22Rv1 (cell line): ENCODE results near the gene ATP8B4.
"Not testable (repeated sequence)": the region's sequence is repeated elsewhere in the genome, so short reads cannot be mapped to it uniquely, and the experiment has no call there.

Experiments used
- H3K27ac ChIP-seq: fragments of 450-650 bp; 2 replicates; pipeline ENCODE4 v1.5.1; 2017
- ZFX ChIP-seq: fragments of 450-650 bp; IDR thresholded peaks from 2 replicates; pipeline ENCODE4 v1.6.1; 2017; ENCODE audit warnings: antibody characterized with exemption, borderline replicate concordance
- TF ChIP-seq, protein P1 (sequence below): fragments of 450-650 bp; IDR thresholded peaks from 2 replicates; pipeline ENCODE4 v1.5.1; 2017; ENCODE audit warnings: mild to moderate bottlenecking

The ATP8B4 gene

DNA sequence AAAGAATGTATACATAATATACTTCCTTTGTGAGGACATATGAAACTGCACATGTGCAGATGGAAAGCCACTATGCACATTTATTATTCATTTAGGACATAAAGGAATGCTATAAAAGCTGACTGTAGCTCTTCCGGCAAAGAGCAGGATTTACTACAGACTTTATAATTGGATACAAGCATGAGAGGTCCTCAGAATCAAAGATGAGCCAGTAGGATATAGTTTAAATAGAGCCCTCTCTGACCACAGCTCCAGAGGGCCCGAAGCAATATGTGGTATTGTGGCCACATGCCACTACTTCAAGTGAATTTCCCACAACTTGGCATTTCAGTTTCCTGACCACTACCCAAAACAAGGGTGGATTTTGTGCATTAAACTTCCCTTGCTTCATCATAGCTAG, 140.9 kb downstream of the ATP8B4 start:
- no peak overlapping the region for H3K27ac ChIP-seq
- no peak for TF ChIP-seq ZFX
- TF ChIP-seq, protein P1, sequence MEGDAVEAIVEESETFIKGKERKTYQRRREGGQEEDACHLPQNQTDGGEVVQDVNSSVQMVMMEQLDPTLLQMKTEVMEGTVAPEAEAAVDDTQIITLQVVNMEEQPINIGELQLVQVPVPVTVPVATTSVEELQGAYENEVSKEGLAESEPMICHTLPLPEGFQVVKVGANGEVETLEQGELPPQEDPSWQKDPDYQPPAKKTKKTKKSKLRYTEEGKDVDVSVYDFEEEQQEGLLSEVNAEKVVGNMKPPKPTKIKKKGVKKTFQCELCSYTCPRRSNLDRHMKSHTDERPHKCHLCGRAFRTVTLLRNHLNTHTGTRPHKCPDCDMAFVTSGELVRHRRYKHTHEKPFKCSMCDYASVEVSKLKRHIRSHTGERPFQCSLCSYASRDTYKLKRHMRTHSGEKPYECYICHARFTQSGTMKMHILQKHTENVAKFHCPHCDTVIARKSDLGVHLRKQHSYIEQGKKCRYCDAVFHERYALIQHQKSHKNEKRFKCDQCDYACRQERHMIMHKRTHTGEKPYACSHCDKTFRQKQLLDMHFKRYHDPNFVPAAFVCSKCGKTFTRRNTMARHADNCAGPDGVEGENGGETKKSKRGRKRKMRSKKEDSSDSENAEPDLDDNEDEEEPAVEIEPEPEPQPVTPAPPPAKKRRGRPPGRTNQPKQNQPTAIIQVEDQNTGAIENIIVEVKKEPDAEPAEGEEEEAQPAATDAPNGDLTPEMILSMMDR = no peak

DNA sequence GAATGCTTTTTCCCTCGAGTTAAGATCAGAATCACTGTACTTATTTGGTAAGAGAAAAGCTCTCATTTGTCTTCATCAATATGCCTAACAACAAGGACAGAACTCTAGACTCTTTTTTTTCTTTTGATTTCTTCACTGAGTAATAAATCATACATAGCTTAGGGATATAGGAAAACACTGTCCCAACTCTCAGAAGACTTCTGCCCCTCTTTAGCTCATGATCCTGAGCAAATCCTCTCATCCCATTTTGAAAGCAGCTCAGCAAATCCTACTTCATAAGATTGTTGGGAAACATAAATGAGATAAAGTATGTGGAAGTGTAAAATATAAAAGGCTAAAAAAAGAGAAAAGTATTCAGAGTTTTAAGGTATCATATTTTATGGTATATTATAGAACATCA, 141.7 kb downstream of the ATP8B4 start:
- TF ChIP-seq, protein P1 = no peak
- H3K27ac ChIP-seq = no peak overlapping the region

DNA sequence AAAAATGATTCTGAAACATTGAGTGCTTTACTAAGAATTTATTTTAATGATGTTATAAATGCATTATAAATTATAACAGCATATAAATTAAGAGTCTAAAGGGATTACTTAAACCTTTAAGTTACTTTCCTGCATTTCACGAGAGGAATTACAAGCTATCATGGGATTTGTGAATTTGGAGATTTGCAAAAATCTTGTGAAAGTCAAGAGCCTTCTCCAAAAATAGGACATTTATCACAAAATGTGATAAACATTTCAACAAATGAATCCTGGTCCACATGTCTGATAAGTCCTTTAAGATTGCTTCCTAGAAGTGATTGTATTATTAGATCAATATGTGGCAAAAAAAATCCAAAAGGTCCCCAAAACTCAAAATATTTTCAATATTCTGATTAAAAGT, 154.5 kb downstream of the ATP8B4 start:
- TF ChIP-seq ZFX = no peak
- TF ChIP-seq, protein P1 = no peak
- H3K27ac ChIP-seq = no peak overlapping the region

DNA sequence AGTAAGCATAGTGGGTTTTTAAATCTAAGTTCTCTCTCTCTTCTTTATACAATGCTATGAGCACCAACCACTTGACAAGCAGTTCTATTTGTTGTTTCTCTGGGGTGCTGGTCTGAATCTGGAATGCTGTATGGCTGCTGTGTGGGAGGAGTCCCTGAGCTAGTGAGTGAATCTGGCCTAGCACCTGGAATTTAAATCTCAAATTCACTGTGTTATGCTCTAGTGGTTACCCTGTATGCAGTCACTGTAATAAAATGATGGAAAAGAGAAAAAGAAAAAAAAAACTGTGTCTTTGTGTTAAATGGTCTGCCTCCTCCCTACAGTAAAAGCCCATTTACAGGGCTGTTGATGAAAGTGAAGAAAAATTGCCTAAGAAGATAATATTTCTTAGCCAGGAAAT, 155.0 kb downstream of the ATP8B4 start:
- no peak for TF ChIP-seq ZFX
- TF ChIP-seq, protein P1 = no peak
- no peak overlapping the region for H3K27ac ChIP-seq

DNA sequence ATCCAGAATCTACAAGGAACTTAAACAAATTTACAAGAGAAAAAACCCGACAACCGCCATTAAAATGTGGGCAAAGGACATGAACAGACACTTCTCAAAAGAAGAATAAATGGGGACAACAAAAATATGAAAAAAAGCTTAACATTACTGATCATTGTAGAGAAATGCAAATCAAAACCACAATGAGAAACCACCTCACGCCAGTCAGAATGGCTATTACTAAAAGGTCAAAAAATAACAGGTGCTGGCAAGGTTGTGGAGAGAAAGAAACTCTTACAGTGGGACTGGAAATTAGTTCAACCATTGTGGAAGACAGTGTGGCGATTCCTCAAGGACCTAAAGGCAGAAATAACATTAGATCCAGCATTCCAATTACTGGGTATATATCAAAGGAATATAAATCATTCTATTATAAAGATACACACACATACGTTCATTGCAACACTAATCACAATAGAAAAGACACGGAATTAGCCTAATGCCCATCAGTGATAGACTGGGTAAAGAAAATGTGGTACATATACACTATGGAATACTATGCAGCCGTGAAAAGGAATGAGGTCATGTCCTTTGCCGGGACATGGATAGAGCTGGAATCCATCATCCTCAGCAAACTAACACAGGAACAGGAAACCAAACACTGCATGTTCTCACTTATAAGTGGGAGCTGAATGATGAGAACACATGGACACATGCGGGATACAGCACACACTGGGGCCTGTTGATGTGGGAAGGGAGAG, 155.8 kb downstream of the ATP8B4 start:
- not testable (repeated sequence) for H3K27ac ChIP-seq

DNA sequence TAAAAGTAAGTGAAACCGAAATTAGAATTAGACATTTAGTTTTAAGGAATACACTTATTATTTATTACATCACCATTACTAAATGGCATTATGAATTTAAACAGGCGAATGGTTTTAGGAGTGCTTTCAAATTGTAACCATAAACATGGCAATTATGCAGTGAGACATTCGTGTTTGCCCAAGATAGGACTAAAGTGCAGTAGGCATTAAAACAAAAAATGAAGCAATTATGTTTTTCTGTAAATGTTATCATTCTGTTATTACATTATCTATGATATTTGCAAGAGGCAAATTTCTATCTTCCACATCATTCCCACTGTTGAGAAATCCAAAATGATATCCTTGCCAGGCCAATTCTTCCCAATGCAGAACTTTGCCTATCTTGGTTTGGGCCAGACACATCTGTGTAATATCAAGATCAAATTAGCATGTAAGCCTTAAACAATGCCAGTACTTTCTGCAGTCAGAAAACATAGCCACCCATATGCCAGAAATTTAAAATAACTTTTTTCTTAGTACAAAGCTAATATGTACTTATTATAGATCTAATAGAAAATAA, 156.9 kb downstream of the ATP8B4 start:
- no peak overlapping the region for H3K27ac ChIP-seq
- TF ChIP-seq, protein P1 = no peak
- no peak for TF ChIP-seq ZFX

DNA sequence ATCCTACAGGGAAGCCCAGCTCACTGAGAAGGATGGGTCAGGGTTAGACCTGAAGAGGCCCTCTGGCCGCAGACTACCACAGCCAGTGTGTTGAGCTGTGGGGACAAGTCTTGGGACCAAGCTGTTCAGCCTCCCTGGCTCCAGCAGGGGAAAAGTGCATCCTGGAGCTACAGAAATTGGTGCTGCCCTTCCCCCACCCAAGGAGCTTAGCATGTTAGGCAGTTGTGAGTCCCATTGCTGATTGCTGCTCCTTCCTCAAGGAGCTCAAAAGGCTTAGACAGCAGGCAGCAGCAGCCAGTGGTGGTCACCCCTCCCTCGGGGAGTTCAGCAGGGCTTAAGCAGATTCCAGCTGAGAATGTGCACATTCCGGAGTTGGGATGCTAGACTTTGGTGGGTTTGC, 165.6 kb downstream of the ATP8B4 start:
- TF ChIP-seq, protein P1 = no peak
- TF ChIP-seq ZFX = no peak
- no peak overlapping the region for H3K27ac ChIP-seq

DNA sequence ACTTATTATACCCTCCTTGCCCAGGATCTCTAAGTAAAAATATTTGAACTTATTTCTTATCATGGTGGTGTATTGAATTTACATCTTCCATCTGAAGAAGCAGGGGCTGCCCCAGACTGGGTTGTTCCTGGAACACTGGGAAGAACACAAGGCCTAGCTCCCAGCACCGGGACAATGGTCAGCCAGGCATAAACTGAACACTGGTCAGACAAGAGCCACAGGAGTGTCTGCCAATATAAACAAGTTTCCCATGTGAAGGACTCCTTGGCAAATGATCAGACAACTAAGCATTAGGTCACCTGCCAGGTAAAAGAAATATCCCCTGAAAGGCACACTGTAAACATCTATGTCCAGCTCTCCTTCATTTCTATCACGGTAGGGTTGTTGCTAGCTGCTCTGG, 172.4 kb downstream of the ATP8B4 start:
- TF ChIP-seq ZFX = no peak
- TF ChIP-seq, protein P1 = no peak
- H3K27ac ChIP-seq = peak overlapping the region; percentile 47
